Pancreas (tissue), 10 donors: Measurements from ENCODE around the gene ADGRG3. TPM values are rescaled to one million over a fixed set of nuclear protein-coding genes. Genes with fewer than 3 reads are reported as not detected.
A peak's percentile ranks its signal among the peaks of the same experiment; 100 is the strongest.

Experiments used
- ATAC-seq, 4 donors: fragments of 200-7000 bp; cut with Tn5 transposase; one replicate each; pipeline versions ENCODE4 v1.8.0 to v1.9.1; 2020; ENCODE audit warnings: mild to moderate bottlenecking in 4 of 4, moderate library complexity in 4 of 4
- DNase-seq, 6 donors: peaks; one replicate each; pipeline ENCODE4 v3.0.0-alpha.2; 2020
- FAIRE-seq: peaks from 2 replicates; lab custom pipeline; 2012; peaks lifted over from hg19 to GRCh38; lab: Jason Lieb, UNC
- H3K27ac ChIP-seq, 4 donors: fragments of 200-600 bp; sonication (generic); 1 replicate in 3 of 4; 2 replicates in 1 of 4; pipeline versions ENCODE4 v1.5.0 to v1.8.0; 2020
- H3K27me3 ChIP-seq, 4 donors: fragments of 200-600 bp; one replicate each; pipeline ENCODE4 v1.8.0; 2021
- H3K36me3 ChIP-seq, 3 donors: fragments of 200-600 bp; sonication (generic) in 1 of 3; one replicate each; pipeline versions ENCODE4 v1.5.0 to v1.8.0; 2020 to 2021
- H3K4me1 ChIP-seq, 3 donors: fragments of 200-600 bp; one replicate each; pipeline ENCODE4 v1.8.0; 2021
- H3K4me3 ChIP-seq, 4 donors: fragments of 200-600 bp; sonication (generic) in 2 of 4; one replicate each; pipeline versions ENCODE4 v1.5.0 to v1.8.0; 2020 to 2021
- H3K9me3 ChIP-seq, 4 donors: fragments of 200-600 bp; one replicate each; pipeline ENCODE4 v1.8.0; 2021
- WGBS, 2 donors: extraction: QIAGEN DNeasy Blood & Tissue Kit; methylation state at CpG; one replicate each; pipeline ENCODE4 v1.1.7; 2013; 5-methylcytosine and 5-hydroxymethylcytosine counted together
- intact Hi-C, 3 donors: fragments of 100-400 bp; cut with DNase I; formaldehyde crosslinking; loops; one replicate each; pipeline versions ENCODE4 v1.11.1 to v1.14.2; 2022
- polyA plus RNA-seq, 2 donors: library from polyadenylated mRNA; stranded (reverse); fragments of 200-250 nt; gene quantifications; one replicate each; pipeline ENCODE4 v1.2.3, GENCODE V29; 2013
- total RNA-seq, 6 donors: library from RNA; stranded (reverse); fragmentation: NEBNext Ultra II Directional in 4 of 6; extraction: Animal tissue kit (Norgen Biotek cat#: 25700) in 4 of 6; gene quantifications; one replicate each; pipeline versions ENCODE4 v1.2.1 to v1.2.4, GENCODE V29; 2021 to 2023
- TF ChIP-seq, protein P1 (sequence below), 4 donors: fragments of 200-600 bp; sonication (generic) in 3 of 4; IDR thresholded peaks; one replicate each; pipeline versions ENCODE4 v1.5.0 to v1.8.0; 2021; ENCODE audit warnings: antibody characterized with exemption in 4 of 4
- donor health status: healthy with polysubstance abuse.
- donor health status: DM: no; HTN: no; CAD: no; lungs with moderate emphysema.
- donor health status: DM: no; HTN: no; CAD: no.
- donor health status: control.
- donor health status: control.
- donor health status: Bipolar disorder and iron deficiency.
- donor health status: DM: yes; HTN: yes; CAD: no.
- donor health status: DM: no; HTN: no; CAD: no.
- donor health status: DM: no; HTN: no; CAD: no.
- donor health status: DM: yes; HTN: yes; CAD: no.

Gene ADGRG3
- total and polyA plus RNA-seq, 8 donors, result 0.14 to 0.84 (median 0.53) TPM

DNA sequence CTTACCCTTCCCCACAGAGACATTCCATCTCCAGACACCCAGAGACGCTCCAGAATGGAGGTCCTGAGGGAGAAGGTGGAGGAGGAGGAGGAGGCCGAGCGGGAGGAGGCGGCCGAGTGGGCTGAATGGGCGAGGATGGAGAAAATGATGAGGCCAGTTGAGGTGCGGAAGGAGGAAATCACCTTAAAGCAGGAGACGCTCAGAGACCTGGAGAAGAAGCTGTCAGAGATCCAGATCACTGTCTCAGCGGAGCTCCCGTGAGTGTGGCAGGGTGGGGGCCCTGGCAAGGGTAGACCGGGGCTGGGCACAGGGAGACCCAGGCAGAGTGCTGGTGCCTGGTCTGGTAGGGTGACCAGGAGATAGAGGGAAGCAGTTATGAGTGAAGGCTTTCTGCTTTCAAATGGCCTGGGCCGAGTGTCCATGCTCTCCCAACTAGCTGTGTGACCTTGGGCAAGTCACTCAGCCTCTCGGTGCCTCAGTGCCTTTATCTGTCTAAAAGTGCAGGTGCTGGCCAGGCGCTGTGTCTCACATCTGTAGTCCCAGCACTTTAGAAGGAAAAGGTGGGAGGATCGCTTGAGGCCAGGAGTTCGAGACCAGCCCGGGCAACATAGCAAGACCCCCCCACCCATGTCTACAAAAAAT, 29.9 kb downstream of the ADGRG3 start:
- Histone ChIP-seq H3K36me3 (no peaks in the 10 kb centered on the region), H3K9me3 (no peaks in the 10 kb centered on the region), H3K4me3 (no peak overlapping the region), H3K27me3 (no peaks in the 10 kb centered on the region), H3K27ac (no peak overlapping the region), H3K4me1 (peaks cover 18 to 22% (median 21%) of the 10 kb centered on the region in 3 donors)
- DNase-seq (peak in 1 of 6 donors; percentile 32), ATAC-seq (no peak), FAIRE-seq (no peak)
- intact Hi-C loops, result no loop called here
- TF ChIP-seq, protein P1, sequence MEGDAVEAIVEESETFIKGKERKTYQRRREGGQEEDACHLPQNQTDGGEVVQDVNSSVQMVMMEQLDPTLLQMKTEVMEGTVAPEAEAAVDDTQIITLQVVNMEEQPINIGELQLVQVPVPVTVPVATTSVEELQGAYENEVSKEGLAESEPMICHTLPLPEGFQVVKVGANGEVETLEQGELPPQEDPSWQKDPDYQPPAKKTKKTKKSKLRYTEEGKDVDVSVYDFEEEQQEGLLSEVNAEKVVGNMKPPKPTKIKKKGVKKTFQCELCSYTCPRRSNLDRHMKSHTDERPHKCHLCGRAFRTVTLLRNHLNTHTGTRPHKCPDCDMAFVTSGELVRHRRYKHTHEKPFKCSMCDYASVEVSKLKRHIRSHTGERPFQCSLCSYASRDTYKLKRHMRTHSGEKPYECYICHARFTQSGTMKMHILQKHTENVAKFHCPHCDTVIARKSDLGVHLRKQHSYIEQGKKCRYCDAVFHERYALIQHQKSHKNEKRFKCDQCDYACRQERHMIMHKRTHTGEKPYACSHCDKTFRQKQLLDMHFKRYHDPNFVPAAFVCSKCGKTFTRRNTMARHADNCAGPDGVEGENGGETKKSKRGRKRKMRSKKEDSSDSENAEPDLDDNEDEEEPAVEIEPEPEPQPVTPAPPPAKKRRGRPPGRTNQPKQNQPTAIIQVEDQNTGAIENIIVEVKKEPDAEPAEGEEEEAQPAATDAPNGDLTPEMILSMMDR (IDR thresholded peaks at IDR 0.05), result no peak
- 73 to 79% methylated on average over 17 of the region's 17 CpGs for WGBS, 2 donors

DNA sequence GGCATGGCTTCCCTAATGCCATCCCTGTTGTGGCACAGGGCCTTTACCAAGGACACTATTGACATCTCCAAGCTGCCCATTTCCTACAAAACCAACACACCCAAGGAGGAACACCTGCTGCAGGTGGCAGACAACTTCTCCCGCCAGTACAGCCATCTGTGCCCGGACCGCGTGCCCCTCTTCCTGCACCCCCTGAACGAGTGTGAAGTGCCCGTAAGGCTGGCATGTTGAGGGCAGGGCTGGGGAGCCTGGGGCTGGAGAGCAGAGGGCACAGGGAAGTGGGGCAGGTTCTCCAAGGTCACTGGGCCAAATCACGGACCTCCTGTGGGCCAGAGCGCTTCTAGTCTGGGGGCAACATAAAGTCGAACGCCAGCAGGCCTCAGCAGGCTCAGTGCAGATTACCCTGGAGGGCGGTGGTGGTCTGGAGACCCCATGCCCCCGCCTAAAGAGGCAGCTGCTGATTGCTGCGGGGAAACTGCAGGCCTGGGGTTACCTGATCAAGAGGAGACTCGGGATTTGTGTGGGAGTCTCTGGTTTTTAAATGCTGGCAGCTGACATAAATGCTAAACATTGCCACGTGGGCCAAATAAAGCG, 30.8 kb downstream of the ADGRG3 start:
- TF ChIP-seq, protein P1 (IDR thresholded peaks at IDR 0.05), result no peak
- H3K27me3 ChIP-seq, result no peaks in the 10 kb centered on the region
- no peak overlapping the region for H3K27ac ChIP-seq
- no peak for ATAC-seq
- DNase-seq, result peak in 1 of 6 donors; percentile 55
- intact Hi-C loops, result no loop called here
- no peak for FAIRE-seq
- 77 to 78% methylated on average over 16 of the region's 16 CpGs for WGBS, 2 donors
- H3K4me1 ChIP-seq, result peaks cover 22 to 25% (median 22%) of the 10 kb centered on the region in 3 donors
- no peak overlapping the region for H3K4me3 ChIP-seq
- no peaks in the 10 kb centered on the region for H3K36me3 ChIP-seq
- H3K9me3 ChIP-seq, result no peaks in the 10 kb centered on the region

DNA sequence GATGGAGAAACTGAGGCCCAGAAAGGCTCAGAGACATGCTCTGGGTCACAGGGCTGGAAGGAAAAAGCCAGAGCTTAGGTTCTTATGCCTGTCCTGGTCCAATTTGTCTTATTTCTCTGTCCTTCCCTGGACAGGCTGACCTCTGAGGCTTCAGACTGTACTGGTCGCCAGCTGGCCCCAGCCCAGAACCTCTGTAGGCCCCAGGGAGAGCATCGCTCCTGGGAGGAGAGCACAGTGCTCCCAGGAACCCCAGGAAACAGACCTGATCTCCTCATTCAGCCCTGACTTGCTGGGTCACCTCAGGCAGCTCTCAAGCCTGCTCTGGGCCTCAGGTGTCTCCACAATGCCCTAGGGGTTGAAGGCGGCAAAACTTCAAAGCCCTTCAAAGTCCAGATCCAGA, 31.4 kb downstream of the ADGRG3 start:
- no peak for FAIRE-seq
- TF ChIP-seq, protein P1 (IDR thresholded peaks at IDR 0.05), result no peak

DNA sequence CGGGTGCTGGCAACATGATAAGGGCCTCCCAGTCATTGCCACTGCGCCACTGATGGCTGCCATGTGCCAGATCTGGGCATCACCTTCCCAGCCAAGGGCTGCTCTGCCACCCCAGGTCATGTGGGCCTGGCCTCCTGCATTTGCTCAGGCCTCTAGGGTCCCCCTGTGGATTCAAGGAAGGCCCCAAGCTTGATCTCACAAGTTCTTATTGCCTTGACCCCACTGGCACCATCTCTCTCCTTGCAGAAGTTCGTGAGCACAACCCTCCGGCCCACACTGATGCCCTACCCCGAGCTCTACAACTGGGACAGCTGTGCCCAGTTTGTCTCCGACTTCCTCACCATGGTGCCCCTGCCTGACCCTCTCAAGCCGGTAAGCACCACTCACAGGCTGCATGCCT, 31.8 kb downstream of the ADGRG3 start:
- Histone ChIP-seq H3K4me1 (peaks cover 29 to 32% (median 30%) of the 10 kb centered on the region in 3 donors), H3K36me3 (no peaks in the 10 kb centered on the region), H3K27ac (no peak overlapping the region), H3K4me3 (no peak overlapping the region), H3K27me3 (no peaks in the 10 kb centered on the region), H3K9me3 (no peaks in the 10 kb centered on the region)
- FAIRE-seq (no peak), ATAC-seq (no peak), DNase-seq (peak in 2 of 6 donors; percentile 40 to 44)
- intact Hi-C loops, result no loop called here
- TF ChIP-seq, protein P1 (IDR thresholded peaks at IDR 0.05), result no peak
- WGBS, 2 donors, result 89% methylated on average over 7 of the region's 7 CpGs

More for the DNA sequence above, 31.4 kb downstream of the ADGRG3 start:
- no peaks in the 10 kb centered on the region for H3K36me3 ChIP-seq
- H3K27ac ChIP-seq, result no peak overlapping the region
- no peaks in the 10 kb centered on the region for H3K9me3 ChIP-seq
- 78 to 81% methylated on average over 3 of the region's 3 CpGs for WGBS, 2 donors
- H3K27me3 ChIP-seq, result no peaks in the 10 kb centered on the region
- no peak for ATAC-seq
- H3K4me3 ChIP-seq, result no peak overlapping the region
- H3K4me1 ChIP-seq, result peaks cover 25 to 28% (median 26%) of the 10 kb centered on the region in 3 donors
- intact Hi-C loops, result no loop called here
- DNase-seq, result peak in 1 of 6 donors; percentile 31
